Adrenal gland (tissue), 5 donors: ENCODE data around the gene RBM23.

Experiments
- POLR2A ChIP-seq, 2 donors: fragments of 450-650 bp; IDR thresholded peaks; one replicate each; pipeline ENCODE4 v1.6.1; 2017; ENCODE audit warnings: antibody characterized with exemption in 2 of 2, mild to moderate bottlenecking in 2 of 2, moderate library complexity in 1 of 2
- TF ChIP-seq, protein P1 (sequence below), 6 experiments: fragments of 450-650 bp in 4 of 6; fragments of 200-600 bp in 2 of 6; sonication (generic) in 1 of 6; IDR thresholded peaks; 1 replicate in 5 of 6; 2 replicates in 1 of 6; pipeline versions ENCODE4 v1.5.1 to v1.8.0; 2016 to 2021; ENCODE audit warnings: antibody characterized with exemption in 6 of 6, mild to moderate bottlenecking in 2 of 6, moderate library complexity in 1 of 6
- donor health status: DM: no; HTN: no; CAD: no.

- TF ChIP-seq, protein P1, sequence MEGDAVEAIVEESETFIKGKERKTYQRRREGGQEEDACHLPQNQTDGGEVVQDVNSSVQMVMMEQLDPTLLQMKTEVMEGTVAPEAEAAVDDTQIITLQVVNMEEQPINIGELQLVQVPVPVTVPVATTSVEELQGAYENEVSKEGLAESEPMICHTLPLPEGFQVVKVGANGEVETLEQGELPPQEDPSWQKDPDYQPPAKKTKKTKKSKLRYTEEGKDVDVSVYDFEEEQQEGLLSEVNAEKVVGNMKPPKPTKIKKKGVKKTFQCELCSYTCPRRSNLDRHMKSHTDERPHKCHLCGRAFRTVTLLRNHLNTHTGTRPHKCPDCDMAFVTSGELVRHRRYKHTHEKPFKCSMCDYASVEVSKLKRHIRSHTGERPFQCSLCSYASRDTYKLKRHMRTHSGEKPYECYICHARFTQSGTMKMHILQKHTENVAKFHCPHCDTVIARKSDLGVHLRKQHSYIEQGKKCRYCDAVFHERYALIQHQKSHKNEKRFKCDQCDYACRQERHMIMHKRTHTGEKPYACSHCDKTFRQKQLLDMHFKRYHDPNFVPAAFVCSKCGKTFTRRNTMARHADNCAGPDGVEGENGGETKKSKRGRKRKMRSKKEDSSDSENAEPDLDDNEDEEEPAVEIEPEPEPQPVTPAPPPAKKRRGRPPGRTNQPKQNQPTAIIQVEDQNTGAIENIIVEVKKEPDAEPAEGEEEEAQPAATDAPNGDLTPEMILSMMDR (IDR thresholded peaks at IDR 0.05), result no peak
- no peak for TF ChIP-seq POLR2A (IDR thresholded peaks at IDR 0.05)
Observed at GRCh38 chr14:22952418-22952817, 33.5 kb upstream of the RBM23 start.
